ENCODE measurements around the gene SCLT1.
"Not testable (repeated sequence)": the region's sequence is repeated elsewhere in the genome, so short reads cannot be mapped to it uniquely, and the experiment has no call there.

SCLT1 gene

GRCh38 chr4:129082302-129082701 lies 11.0 kb downstream of the SCLT1 start:
- no peak for DNase-seq (ENCODE audit: low read depth)
- H3K4me3 ChIP-seq (ENCODE audit: low read depth, low read length): no peak overlapping the region

GRCh38 chr4:129080129-129080528 lies 13.2 kb downstream of the SCLT1 start:
- no peak for DNase-seq (ENCODE audit: low read depth)
- no peak overlapping the region for H3K4me3 ChIP-seq (ENCODE audit: low read depth, low read length)

GRCh38 chr4:129077326-129077725 lies 16.0 kb downstream of the SCLT1 start:
- no peak for DNase-seq (ENCODE audit: low read depth)
- H3K4me3 ChIP-seq (ENCODE audit: low read depth, low read length): no peak overlapping the region

- DNase-seq (ENCODE audit: low read depth); H3K4me3 ChIP-seq (ENCODE audit: low read depth, low read length): not testable (repeated sequence)
Observed at GRCh38 chr4:129069537-129069936, 23.8 kb downstream of the SCLT1 start.

- DNase-seq (ENCODE audit: low read depth): peak; percentile 31
- no peak overlapping the region for H3K4me3 ChIP-seq (ENCODE audit: low read depth, low read length)
Observed at GRCh38 chr4:129064717-129065116, 28.6 kb downstream of the SCLT1 start.

- no peak overlapping the region for H3K4me3 ChIP-seq (ENCODE audit: low read depth, low read length)
- no peak for DNase-seq (ENCODE audit: low read depth)
Observed at GRCh38 chr4:129063640-129064039, 29.7 kb downstream of the SCLT1 start.

- no peak for DNase-seq (ENCODE audit: low read depth)
- no peak overlapping the region for H3K4me3 ChIP-seq (ENCODE audit: low read depth, low read length)
Observed at GRCh38 chr4:129062580-129062979, 30.8 kb downstream of the SCLT1 start.

- H3K4me3 ChIP-seq (ENCODE audit: low read depth, low read length): no peak overlapping the region
- DNase-seq (ENCODE audit: low read depth): no peak
Observed at GRCh38 chr4:129059028-129059427, 34.3 kb downstream of the SCLT1 start.

GRCh38 chr4:129046055-129046959 lies 47.0 kb downstream of the SCLT1 start:
- DNase-seq (ENCODE audit: low read depth): no peak

GRCh38 chr4:129043523-129043922 lies 49.8 kb downstream of the SCLT1 start:
- no peak for DNase-seq (ENCODE audit: low read depth)
- no peak overlapping the region for H3K4me3 ChIP-seq (ENCODE audit: low read depth, low read length)

More at GRCh38 chr4:129046055-129046959, 47.0 kb downstream of the SCLT1 start:
- H3K4me3 ChIP-seq (ENCODE audit: low read depth, low read length): no peak overlapping the region

- H3K4me3 ChIP-seq (ENCODE audit: low read depth, low read length): no peak overlapping the region
- no peak for DNase-seq (ENCODE audit: low read depth)
Observed at GRCh38 chr4:129040471-129040870, 52.9 kb downstream of the SCLT1 start.

- H3K4me3 ChIP-seq (ENCODE audit: low read depth, low read length): no peak overlapping the region
- no peak for DNase-seq (ENCODE audit: low read depth)
Observed at GRCh38 chr4:129037093-129037492, 56.2 kb downstream of the SCLT1 start.

- no peak for DNase-seq (ENCODE audit: low read depth)
- no peak overlapping the region for H3K4me3 ChIP-seq (ENCODE audit: low read depth, low read length)
Observed at GRCh38 chr4:129014566-129015509, 78.5 kb downstream of the SCLT1 start.

- no peak for DNase-seq (ENCODE audit: low read depth)
- no peak overlapping the region for H3K4me3 ChIP-seq (ENCODE audit: low read depth, low read length)
Observed at GRCh38 chr4:129008096-129008495, 85.2 kb downstream of the SCLT1 start.

- DNase-seq (ENCODE audit: low read depth): no peak
Observed at GRCh38 chr4:128986908-128987307, 106.4 kb downstream of the SCLT1 start.

GRCh38 chr4:128986019-128986418 lies 107.3 kb downstream of the SCLT1 start:
- no peak for DNase-seq (ENCODE audit: low read depth)
- no peak overlapping the region for H3K4me3 ChIP-seq (ENCODE audit: low read depth, low read length)

More at GRCh38 chr4:128986908-128987307, 106.4 kb downstream of the SCLT1 start:
- H3K4me3 ChIP-seq (ENCODE audit: low read depth, low read length): no peak overlapping the region

GRCh38 chr4:128983771-128984485 lies 109.4 kb downstream of the SCLT1 start:
- H3K4me3 ChIP-seq (ENCODE audit: low read depth, low read length): no peak overlapping the region
- no peak for DNase-seq (ENCODE audit: low read depth)

- DNase-seq (ENCODE audit: low read depth): no peak
- no peak overlapping the region for H3K4me3 ChIP-seq (ENCODE audit: low read depth, low read length)
Observed at GRCh38 chr4:128981377-128981776, 112.0 kb downstream of the SCLT1 start.

GRCh38 chr4:128980816-128981326 lies 112.5 kb downstream of the SCLT1 start:
- DNase-seq (ENCODE audit: low read depth): no peak
- H3K4me3 ChIP-seq (ENCODE audit: low read depth, low read length): no peak overlapping the region

All from skeletal muscle cell (primary cell).